Endodermal cell (in vitro differentiated cells): ENCODE results near the gene ARHGEF6. TPM values are rescaled to one million over a fixed set of nuclear protein-coding genes. Genes with fewer than 3 reads are reported as not detected.

Experiments
- DNase-seq: peaks from one replicate; pipeline ENCODE4 v3.0.0-alpha.2; 2017
- H3K27ac ChIP-seq: 2 replicates; pipeline ENCODE4 v1.5.1; 2013; ENCODE audit warnings: mild to moderate bottlenecking, low read depth, low read length, moderate library complexity
- H3K27me3 ChIP-seq: 2 replicates; pipeline ENCODE4 v1.6.1; 2013; ENCODE audit warnings: mild to moderate bottlenecking, low read length, moderate library complexity; ENCODE audit not compliant: insufficient read depth, control insufficient read depth, poor library complexity, severe bottlenecking
- H3K36me3 ChIP-seq: 2 replicates; pipeline ENCODE4 v1.7.0; 2013; ENCODE audit warnings: mild to moderate bottlenecking, low read length, moderate library complexity; ENCODE audit not compliant: control insufficient read depth, insufficient read depth
- H3K4me1 ChIP-seq: one replicate; pipeline ENCODE4 v1.7.0; 2013; ENCODE audit warnings: low read length; ENCODE audit not compliant: control insufficient read depth, insufficient read depth
- H3K4me3 ChIP-seq: 2 replicates; pipeline ENCODE4 v1.5.1; 2013; ENCODE audit warnings: mild to moderate bottlenecking, low read length, moderate library complexity
- H3K9ac ChIP-seq: 2 replicates; pipeline ENCODE4 v1.6.1; 2013; ENCODE audit warnings: mild to moderate bottlenecking, low read length, moderate library complexity; ENCODE audit not compliant: poor library complexity, severe bottlenecking; ENCODE audit errors: extremely low read depth
- H3K9me3 ChIP-seq: 2 replicates; pipeline ENCODE4 v1.6.1; 2013; ENCODE audit warnings: mild to moderate bottlenecking, low read length, moderate library complexity; ENCODE audit not compliant: control insufficient read depth
- H3K27ac Mint-ChIP-seq: 2 replicates; pipeline ENCODE4 v1.8.0; 2020; ENCODE audit warnings: mixed read lengths
- H3K27me3 Mint-ChIP-seq: 2 replicates; pipeline ENCODE4 v1.8.0; 2021; ENCODE audit warnings: mild to moderate bottlenecking, mixed read lengths; ENCODE audit not compliant: insufficient read depth
- H3K36me3 Mint-ChIP-seq: 2 replicates; pipeline ENCODE4 v1.8.0; 2020; ENCODE audit warnings: low read depth, mixed read lengths
- H3K4me1 Mint-ChIP-seq: 2 replicates; pipeline ENCODE4 v1.8.0; 2020; ENCODE audit warnings: mixed read lengths
- H3K4me3 Mint-ChIP-seq: 2 replicates; pipeline ENCODE4 v1.8.0; 2020; ENCODE audit warnings: mild to moderate bottlenecking, moderate library complexity, mixed read lengths
- H3K9me3 Mint-ChIP-seq: 2 replicates; pipeline ENCODE4 v1.8.0; 2020; ENCODE audit warnings: mild to moderate bottlenecking, mixed read lengths
- WGBS, 2 experiments: methylation state at CpG; one replicate each; pipeline versions ENCODE4 v1.1.5 to v1.1.7; 2013; ENCODE audit warnings: missing lambda C conversion rate in 2 of 2, mixed read lengths in 1 of 2; ENCODE audit not compliant: insufficient coverage in 1 of 2, insufficient read length in 1 of 2; 5-methylcytosine and 5-hydroxymethylcytosine counted together
- total RNA-seq, 2 donors: library from RNA; stranded (reverse); fragmentation: NEBNext Ultra II Directional in 1 of 2; extraction: Animal tissue kit (Norgen Biotek cat#: 25700) in 1 of 2; gene quantifications; 2 replicates in 1 of 2; 3 replicates in 1 of 2; pipeline ENCODE4 v1.2.1, GENCODE V29; 2021
- TF ChIP-seq, protein P1 (sequence below): fragments of 200-600 bp; sonication (generic); conservative IDR thresholded peaks from 2 replicates; pipeline ENCODE4 v1.5.0; 2021; ENCODE audit warnings: antibody characterized with exemption, mild to moderate bottlenecking

Gene ARHGEF6
- total RNA-seq, 2 donors from 2014 or later, result 1.8 to 2.7 TPM

DNA sequence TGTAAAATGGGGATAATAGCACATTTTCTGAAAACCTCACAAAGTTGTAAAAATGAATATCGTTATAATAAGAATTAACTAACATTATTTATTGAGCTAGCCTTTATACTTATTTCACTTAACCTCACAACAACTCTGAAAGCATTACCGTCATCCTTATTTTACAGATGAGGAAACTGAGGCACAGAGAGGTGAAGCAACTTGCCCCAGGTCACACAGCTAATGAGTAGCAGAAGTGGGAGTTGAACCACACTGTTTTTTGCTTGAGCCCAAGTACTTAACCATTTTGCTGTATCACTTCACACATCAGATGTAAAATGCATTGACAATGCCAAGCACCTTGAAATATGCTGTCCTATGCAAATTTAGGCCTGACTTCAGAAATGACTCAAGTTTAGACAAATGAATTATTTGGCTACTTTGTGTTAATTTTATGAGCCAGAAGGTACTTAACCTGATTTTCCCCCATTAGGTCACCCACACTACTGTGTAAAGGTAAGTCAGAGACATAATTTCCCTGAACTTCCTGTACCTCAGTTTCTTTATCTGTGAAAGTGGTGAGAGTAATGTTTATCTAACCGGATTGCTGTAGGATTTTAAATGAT lies 109.6 kb downstream of the ARHGEF6 start:
- H3K36me3 Mint-ChIP-seq, result no peaks in the 10 kb centered on the region
- no peaks in the 10 kb centered on the region for H3K4me1 Mint-ChIP-seq
- Histone ChIP-seq H3K27me3 (no peaks in the 10 kb centered on the region), H3K9ac (no peak overlapping the region), H3K27ac (no peak overlapping the region), H3K36me3 (no peaks in the 10 kb centered on the region), H3K4me1 (no peaks in the 10 kb centered on the region), H3K4me3 (no peak overlapping the region), H3K9me3 (no peaks in the 10 kb centered on the region)
- H3K9me3 Mint-ChIP-seq, result peaks cover 55% of the 10 kb centered on the region
- H3K4me3 Mint-ChIP-seq, result no peak overlapping the region
- WGBS, 2 experiments, result 85% methylated on average over 2 of the region's 3 CpGs; no CpG with 5 or more reads in 1 of the 2 experiments
- no peak for DNase-seq
- no peak overlapping the region for H3K27ac Mint-ChIP-seq
- no peaks in the 10 kb centered on the region for H3K27me3 Mint-ChIP-seq
- TF ChIP-seq, protein P1, sequence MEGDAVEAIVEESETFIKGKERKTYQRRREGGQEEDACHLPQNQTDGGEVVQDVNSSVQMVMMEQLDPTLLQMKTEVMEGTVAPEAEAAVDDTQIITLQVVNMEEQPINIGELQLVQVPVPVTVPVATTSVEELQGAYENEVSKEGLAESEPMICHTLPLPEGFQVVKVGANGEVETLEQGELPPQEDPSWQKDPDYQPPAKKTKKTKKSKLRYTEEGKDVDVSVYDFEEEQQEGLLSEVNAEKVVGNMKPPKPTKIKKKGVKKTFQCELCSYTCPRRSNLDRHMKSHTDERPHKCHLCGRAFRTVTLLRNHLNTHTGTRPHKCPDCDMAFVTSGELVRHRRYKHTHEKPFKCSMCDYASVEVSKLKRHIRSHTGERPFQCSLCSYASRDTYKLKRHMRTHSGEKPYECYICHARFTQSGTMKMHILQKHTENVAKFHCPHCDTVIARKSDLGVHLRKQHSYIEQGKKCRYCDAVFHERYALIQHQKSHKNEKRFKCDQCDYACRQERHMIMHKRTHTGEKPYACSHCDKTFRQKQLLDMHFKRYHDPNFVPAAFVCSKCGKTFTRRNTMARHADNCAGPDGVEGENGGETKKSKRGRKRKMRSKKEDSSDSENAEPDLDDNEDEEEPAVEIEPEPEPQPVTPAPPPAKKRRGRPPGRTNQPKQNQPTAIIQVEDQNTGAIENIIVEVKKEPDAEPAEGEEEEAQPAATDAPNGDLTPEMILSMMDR, result no peak

DNA sequence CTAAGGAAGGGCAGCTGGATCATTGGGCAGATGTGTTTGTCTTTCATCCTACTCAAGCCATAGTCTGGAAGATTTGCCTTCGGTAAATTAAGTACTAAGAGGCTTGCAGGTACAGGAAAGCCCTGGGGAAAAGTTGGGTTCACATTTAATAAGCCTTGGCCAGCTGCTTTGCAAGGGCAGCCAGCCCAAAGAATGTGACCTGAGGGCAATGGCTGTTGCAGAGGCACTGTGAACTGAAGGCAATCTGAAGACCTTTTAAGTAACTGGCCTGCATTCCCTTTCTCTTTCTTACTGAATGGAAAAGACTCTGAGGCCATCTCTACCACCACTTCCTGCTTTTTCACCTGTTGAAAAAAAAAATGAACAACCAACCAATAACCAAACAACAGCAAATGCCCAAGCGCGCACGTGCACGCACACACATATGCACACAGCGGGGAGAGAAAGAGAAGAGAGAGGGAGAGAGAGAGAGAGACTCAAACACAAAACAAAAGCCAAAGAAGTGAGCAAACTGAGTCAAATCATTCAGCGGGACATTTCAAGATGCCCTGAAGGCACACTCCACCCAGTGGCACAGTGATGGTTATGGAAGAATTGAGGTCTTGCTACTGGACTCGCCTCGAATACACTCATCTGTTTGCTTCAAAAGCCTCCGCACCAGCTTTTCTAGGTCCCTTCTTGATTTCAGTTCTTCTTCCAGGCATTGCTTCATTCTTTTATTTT lies 113.1 kb downstream of the ARHGEF6 start:
- no peaks in the 10 kb centered on the region for H3K27me3 Mint-ChIP-seq
- Histone ChIP-seq H3K9ac (no peak overlapping the region), H3K27me3 (no peaks in the 10 kb centered on the region), H3K27ac (no peak overlapping the region), H3K36me3 (no peaks in the 10 kb centered on the region), H3K4me3 (no peak overlapping the region), H3K4me1 (no peaks in the 10 kb centered on the region), H3K9me3 (no peaks in the 10 kb centered on the region)
- H3K4me3 Mint-ChIP-seq, result no peak overlapping the region
- H3K9me3 Mint-ChIP-seq, result peaks cover 63% of the 10 kb centered on the region
- H3K4me1 Mint-ChIP-seq, result no peaks in the 10 kb centered on the region
- H3K36me3 Mint-ChIP-seq, result no peaks in the 10 kb centered on the region
- no peak overlapping the region for H3K27ac Mint-ChIP-seq
- no peak for DNase-seq
- WGBS, 2 experiments, result 96% methylated on average over 10 of the region's 10 CpGs; no CpG with 5 or more reads in 1 of the 2 experiments
- TF ChIP-seq, protein P1, result no peak

DNA sequence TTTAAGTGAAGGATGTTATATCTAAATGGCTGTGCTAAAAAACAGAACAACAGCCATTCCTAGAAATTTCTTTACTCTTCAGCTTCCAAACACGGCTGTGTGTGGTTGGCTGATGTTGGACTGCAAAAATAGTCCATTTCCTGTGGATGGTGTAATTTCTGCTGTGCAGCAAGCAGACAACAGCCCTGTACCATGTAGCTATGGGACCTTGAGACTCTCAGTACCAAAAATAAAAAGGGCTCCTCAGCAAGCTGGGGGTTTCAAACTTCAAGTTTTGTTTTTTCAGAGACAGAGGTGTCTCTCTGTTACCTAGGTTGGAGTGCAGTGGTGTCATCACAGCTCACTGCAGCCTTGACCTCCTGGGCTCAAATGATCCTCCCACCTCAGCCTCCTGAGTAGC lies 114.6 kb downstream of the ARHGEF6 start:
- Histone ChIP-seq H3K27ac (no peak overlapping the region), H3K4me1 (no peaks in the 10 kb centered on the region), H3K36me3 (no peaks in the 10 kb centered on the region), H3K27me3 (no peaks in the 10 kb centered on the region), H3K9me3 (no peaks in the 10 kb centered on the region), H3K4me3 (no peak overlapping the region), H3K9ac (no peak overlapping the region)
- Mint-ChIP-seq H3K36me3 (no peaks in the 10 kb centered on the region), H3K27me3 (no peaks in the 10 kb centered on the region), H3K27ac (no peak overlapping the region), H3K4me1 (no peaks in the 10 kb centered on the region), H3K4me3 (no peak overlapping the region), H3K9me3 (peaks cover 57% of the 10 kb centered on the region)
- no CpG with 5 or more reads among the region's 1 CpG for WGBS, 2 experiments
- TF ChIP-seq, protein P1, result no peak
- DNase-seq, result no peak
